HEK293 (cell line): ENCODE results near the gene FAM229B.

Experiments used
- TF ChIP-seq, protein P1 (sequence below): fragments of 450-650 bp; formaldehyde crosslinking; IDR thresholded peaks from 2 replicates; pipeline ENCODE4 v1.5.1; 2016; ENCODE audit warnings: missing biosample characterization, missing genetic modification characterization
- TF ChIP-seq, protein P2 (sequence below): fragments of 450-650 bp; formaldehyde crosslinking; IDR thresholded peaks from 2 replicates; pipeline ENCODE4 v1.5.1; 2016; ENCODE audit warnings: missing biosample characterization, missing genetic modification characterization

DNA sequence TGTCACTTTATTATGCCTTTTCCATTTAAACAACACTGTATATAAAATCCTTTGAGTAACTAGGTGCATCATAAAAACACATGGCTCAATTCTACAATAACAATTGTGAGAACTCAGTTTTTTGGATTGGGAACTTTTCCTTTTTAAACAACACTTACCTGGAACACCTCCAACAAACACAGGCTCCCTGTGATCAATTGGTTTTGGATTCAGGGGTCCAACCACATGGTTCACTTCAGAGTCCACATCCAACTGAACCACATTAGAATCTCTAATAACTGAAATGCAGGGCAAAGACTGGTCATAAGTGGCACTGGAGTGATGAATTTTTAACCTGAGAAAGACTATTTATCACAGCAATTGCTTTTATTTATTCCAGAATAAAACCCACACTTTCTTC, 26.5 kb downstream of the FAM229B start:
- TF ChIP-seq, protein P1, sequence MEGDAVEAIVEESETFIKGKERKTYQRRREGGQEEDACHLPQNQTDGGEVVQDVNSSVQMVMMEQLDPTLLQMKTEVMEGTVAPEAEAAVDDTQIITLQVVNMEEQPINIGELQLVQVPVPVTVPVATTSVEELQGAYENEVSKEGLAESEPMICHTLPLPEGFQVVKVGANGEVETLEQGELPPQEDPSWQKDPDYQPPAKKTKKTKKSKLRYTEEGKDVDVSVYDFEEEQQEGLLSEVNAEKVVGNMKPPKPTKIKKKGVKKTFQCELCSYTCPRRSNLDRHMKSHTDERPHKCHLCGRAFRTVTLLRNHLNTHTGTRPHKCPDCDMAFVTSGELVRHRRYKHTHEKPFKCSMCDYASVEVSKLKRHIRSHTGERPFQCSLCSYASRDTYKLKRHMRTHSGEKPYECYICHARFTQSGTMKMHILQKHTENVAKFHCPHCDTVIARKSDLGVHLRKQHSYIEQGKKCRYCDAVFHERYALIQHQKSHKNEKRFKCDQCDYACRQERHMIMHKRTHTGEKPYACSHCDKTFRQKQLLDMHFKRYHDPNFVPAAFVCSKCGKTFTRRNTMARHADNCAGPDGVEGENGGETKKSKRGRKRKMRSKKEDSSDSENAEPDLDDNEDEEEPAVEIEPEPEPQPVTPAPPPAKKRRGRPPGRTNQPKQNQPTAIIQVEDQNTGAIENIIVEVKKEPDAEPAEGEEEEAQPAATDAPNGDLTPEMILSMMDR (tag by site-specific recombination) = no peak
- TF ChIP-seq, protein P2, sequence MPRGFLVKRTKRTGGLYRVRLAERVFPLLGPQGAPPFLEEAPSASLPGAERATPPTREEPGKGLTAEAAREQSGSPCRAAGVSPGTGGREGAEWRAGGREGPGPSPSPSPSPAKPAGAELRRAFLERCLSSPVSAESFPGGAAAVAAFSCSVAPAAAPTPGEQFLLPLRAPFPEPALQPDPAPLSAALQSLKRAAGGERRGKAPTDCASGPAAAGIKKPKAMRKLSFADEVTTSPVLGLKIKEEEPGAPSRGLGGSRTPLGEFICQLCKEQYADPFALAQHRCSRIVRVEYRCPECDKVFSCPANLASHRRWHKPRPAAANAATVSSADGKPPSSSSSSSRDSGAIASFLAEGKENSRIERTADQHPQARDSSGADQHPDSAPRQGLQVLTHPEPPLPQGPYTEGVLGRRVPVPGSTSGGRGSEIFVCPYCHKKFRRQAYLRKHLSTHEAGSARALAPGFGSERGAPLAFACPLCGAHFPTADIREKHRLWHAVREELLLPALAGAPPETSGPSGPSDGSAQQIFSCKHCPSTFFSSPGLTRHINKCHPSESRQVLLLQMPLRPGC = no peak
